ENCODE results near the gene LHFPL3.

GRCh38 chr7:104371980-104372357 lies 43.6 kb downstream of the LHFPL3 start:
- TF ChIP-seq CTCF (IDR thresholded peaks at IDR 0.05), result no peak
- no peak for TF ChIP-seq OVOL2 (CRISPR knock-in tag; IDR thresholded peaks at IDR 0.05; ENCODE audit: borderline replicate concordance)
- TF ChIP-seq MAX (CRISPR knock-in tag; IDR thresholded peaks at IDR 0.05), result no peak
- no peak for TF ChIP-seq JUN (CRISPR knock-in tag; IDR thresholded peaks at IDR 0.05)
- no peak for TF ChIP-seq ZNF232 (CRISPR knock-in tag; IDR thresholded peaks at IDR 0.05)
- TF ChIP-seq NR2C2 (CRISPR knock-in tag; IDR thresholded peaks at IDR 0.05), result no peak
- no peak for TF ChIP-seq SP1 (CRISPR knock-in tag; conservative IDR thresholded peaks at IDR 0.05)
- TF ChIP-seq CREB1 (CRISPR knock-in tag; IDR thresholded peaks at IDR 0.05), result no peak
- no peak for TF ChIP-seq STAT6 (CRISPR knock-in tag; conservative IDR thresholded peaks at IDR 0.05; ENCODE audit: low read depth)
- TF ChIP-seq ZNF532 (CRISPR knock-in tag; IDR thresholded peaks at IDR 0.05; ENCODE audit: borderline replicate concordance), result no peak
- TF ChIP-seq TEAD4 (CRISPR knock-in tag; IDR thresholded peaks at IDR 0.05), result no peak
- TF ChIP-seq SOX15 (CRISPR knock-in tag; IDR thresholded peaks at IDR 0.05), result no peak
- TF ChIP-seq USF2 (CRISPR knock-in tag; IDR thresholded peaks at IDR 0.05), result no peak
- TF ChIP-seq ZNF138 (CRISPR knock-in tag; conservative IDR thresholded peaks at IDR 0.05), result no peak

All from WTC11 (cell line).